ENCODE results near the gene PATE3.

PATE3 gene

DNA sequence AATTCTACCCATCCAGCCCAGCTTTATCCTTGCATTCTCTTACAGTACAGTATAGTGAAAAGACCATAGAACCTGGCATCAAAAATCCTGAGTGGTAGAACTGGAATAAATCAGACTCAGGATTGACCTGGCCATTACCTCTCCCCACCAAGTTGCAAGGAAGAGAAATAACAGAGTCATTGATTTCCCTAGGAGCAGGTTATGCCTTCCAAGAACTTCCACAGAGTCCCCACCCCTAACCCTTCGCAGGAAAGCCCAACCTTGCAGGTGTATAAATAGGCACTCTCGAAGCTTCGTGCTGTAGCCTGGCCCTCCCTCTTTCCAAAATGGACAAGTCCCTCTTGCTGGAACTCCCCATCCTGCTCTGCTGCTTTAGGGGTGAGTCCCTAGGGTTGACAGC, 41.9 kb upstream of the PATE3 start, which contains the start of gene PATE1:
Gene PATE1, plus strand, starts transcription at position 301 of the 400 bp plus-strand sequence. Its CDS starts 26 bp downstream, at position 327.
- H3K27me3 ChIP-seq (ENCODE audit: insufficient read depth, low read length, poor library complexity, severe bottlenecking): no peaks in the 10 kb centered on the region
- TF ChIP-seq, protein P1, sequence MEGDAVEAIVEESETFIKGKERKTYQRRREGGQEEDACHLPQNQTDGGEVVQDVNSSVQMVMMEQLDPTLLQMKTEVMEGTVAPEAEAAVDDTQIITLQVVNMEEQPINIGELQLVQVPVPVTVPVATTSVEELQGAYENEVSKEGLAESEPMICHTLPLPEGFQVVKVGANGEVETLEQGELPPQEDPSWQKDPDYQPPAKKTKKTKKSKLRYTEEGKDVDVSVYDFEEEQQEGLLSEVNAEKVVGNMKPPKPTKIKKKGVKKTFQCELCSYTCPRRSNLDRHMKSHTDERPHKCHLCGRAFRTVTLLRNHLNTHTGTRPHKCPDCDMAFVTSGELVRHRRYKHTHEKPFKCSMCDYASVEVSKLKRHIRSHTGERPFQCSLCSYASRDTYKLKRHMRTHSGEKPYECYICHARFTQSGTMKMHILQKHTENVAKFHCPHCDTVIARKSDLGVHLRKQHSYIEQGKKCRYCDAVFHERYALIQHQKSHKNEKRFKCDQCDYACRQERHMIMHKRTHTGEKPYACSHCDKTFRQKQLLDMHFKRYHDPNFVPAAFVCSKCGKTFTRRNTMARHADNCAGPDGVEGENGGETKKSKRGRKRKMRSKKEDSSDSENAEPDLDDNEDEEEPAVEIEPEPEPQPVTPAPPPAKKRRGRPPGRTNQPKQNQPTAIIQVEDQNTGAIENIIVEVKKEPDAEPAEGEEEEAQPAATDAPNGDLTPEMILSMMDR (conservative IDR thresholded peaks at IDR 0.05; ENCODE audit: low read length): no peak
- TF ChIP-seq EZH2phosphoT487 (IDR thresholded peaks at IDR 0.05; ENCODE audit: borderline replicate concordance): no peak
- H3F3A ChIP-seq (ENCODE audit: low read depth): no peaks in the 10 kb centered on the region
- H3K4me1 ChIP-seq (ENCODE audit: insufficient read depth, low read length, poor library complexity, severe bottlenecking): no peaks in the 10 kb centered on the region
- H4K20me1 ChIP-seq (ENCODE audit: insufficient read depth, low read length, poor library complexity, severe bottlenecking): no peaks in the 10 kb centered on the region
- no peak within 1 kb of the TSS for H2AFZ ChIP-seq (ENCODE audit: low read length)
- H3K9ac ChIP-seq (ENCODE audit: low read depth, low read length, poor library complexity, severe bottlenecking): no peak within 1 kb of the TSS
- H3K9me2 ChIP-seq (replicated peaks; ENCODE audit: low read depth, low read length): no peaks in the 10 kb centered on the region
- no peak within 1 kb of the TSS for H3K4me2 ChIP-seq (ENCODE audit: low read depth, low read length, poor library complexity, severe bottlenecking)
- H3K79me2 ChIP-seq (ENCODE audit: insufficient read depth, low read length): no peaks in the 10 kb centered on the region
- H3K4me3 ChIP-seq (ENCODE audit: low read length, poor library complexity, severe bottlenecking): no peak within 1 kb of the TSS
- no peaks in the 10 kb centered on the region for H3K36me3 ChIP-seq (ENCODE audit: insufficient read depth, low read length)
- H3K9me3 ChIP-seq (ENCODE audit: insufficient read depth, low read depth, low read length): no peaks in the 10 kb centered on the region

DNA sequence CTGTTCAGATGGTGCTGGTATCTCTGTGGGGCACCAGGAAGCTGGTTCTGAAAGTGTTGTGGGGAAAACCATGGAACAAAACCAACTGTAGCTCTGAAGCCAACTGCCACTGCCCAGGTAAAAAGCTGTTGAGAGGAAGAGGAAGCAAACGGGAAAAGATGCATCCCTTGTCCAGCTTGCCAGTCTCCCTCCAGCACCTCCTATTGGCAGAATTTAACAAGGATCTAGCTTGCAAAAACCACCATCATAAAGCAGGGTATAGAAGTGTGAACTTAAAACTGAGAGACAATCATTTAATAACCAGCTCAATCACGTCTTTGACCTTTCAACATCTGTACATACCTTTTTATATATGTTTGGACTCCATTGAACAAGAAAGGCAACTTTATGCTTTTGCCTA, 37.3 kb upstream of the PATE3 start:
- no peaks in the 10 kb centered on the region for H3K36me3 ChIP-seq (ENCODE audit: insufficient read depth, low read length)
- TF ChIP-seq, protein P1 (conservative IDR thresholded peaks at IDR 0.05; ENCODE audit: low read length): no peak; the same call in 1 of the 2 replicates
- TF ChIP-seq EZH2phosphoT487 (IDR thresholded peaks at IDR 0.05; ENCODE audit: borderline replicate concordance): no peak
- no peaks in the 10 kb centered on the region for H3K27me3 ChIP-seq (ENCODE audit: insufficient read depth, low read length, poor library complexity, severe bottlenecking)
- H2AFZ ChIP-seq (ENCODE audit: low read length): no peak overlapping the region
- no peak overlapping the region for H3K4me2 ChIP-seq (ENCODE audit: low read depth, low read length, poor library complexity, severe bottlenecking)
- no peaks in the 10 kb centered on the region for H3K4me1 ChIP-seq (ENCODE audit: insufficient read depth, low read length, poor library complexity, severe bottlenecking)
- H3F3A ChIP-seq (ENCODE audit: low read depth): no peaks in the 10 kb centered on the region
- no peak overlapping the region for H3K4me3 ChIP-seq (ENCODE audit: low read length, poor library complexity, severe bottlenecking)
- H3K9me2 ChIP-seq (replicated peaks; ENCODE audit: low read depth, low read length): no peaks in the 10 kb centered on the region
- no peaks in the 10 kb centered on the region for H3K9me3 ChIP-seq (ENCODE audit: insufficient read depth, low read depth, low read length)
- H4K20me1 ChIP-seq (ENCODE audit: insufficient read depth, low read length, poor library complexity, severe bottlenecking): no peaks in the 10 kb centered on the region
- H3K79me2 ChIP-seq (ENCODE audit: insufficient read depth, low read length): no peaks in the 10 kb centered on the region
- H3K9ac ChIP-seq (ENCODE audit: low read depth, low read length, poor library complexity, severe bottlenecking): no peak overlapping the region

DNA sequence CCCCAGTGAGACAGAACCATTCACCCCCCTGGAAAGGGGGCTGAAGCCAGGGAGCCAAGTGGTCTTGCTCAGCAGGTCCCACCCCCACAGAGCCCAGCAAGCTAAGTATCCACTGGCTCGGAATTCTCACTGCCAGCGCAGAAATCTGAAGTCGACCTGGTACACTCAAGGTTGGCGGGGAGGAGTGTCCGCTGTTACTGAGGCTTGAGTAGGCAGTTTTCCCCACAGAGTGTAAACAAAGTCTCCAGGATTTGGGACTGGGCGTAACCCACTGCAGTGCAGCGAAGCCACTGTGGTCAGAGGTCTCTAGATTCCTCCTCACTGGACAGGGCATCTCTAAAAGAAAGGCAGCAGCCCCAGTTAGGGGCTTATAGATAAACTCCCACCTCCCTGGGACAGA, 31.9 kb upstream of the PATE3 start:
- TF ChIP-seq, protein P1 (conservative IDR thresholded peaks at IDR 0.05; ENCODE audit: low read length): no peak
- no peak for TF ChIP-seq EZH2phosphoT487 (IDR thresholded peaks at IDR 0.05; ENCODE audit: borderline replicate concordance)
- no peaks in the 10 kb centered on the region for H3K9me2 ChIP-seq (replicated peaks; ENCODE audit: low read depth, low read length)
- no peaks in the 10 kb centered on the region for H3K4me1 ChIP-seq (ENCODE audit: insufficient read depth, low read length, poor library complexity, severe bottlenecking)
- no peak overlapping the region for H3K4me2 ChIP-seq (ENCODE audit: low read depth, low read length, poor library complexity, severe bottlenecking)
- H3K9me3 ChIP-seq (ENCODE audit: insufficient read depth, low read depth, low read length): no peaks in the 10 kb centered on the region
- H3F3A ChIP-seq (ENCODE audit: low read depth): no peaks in the 10 kb centered on the region
- no peaks in the 10 kb centered on the region for H3K79me2 ChIP-seq (ENCODE audit: insufficient read depth, low read length)
- H2AFZ ChIP-seq (ENCODE audit: low read length): no peak overlapping the region
- H4K20me1 ChIP-seq (ENCODE audit: insufficient read depth, low read length, poor library complexity, severe bottlenecking): no peaks in the 10 kb centered on the region
- H3K4me3 ChIP-seq (ENCODE audit: low read length, poor library complexity, severe bottlenecking): no peak overlapping the region
- H3K9ac ChIP-seq (ENCODE audit: low read depth, low read length, poor library complexity, severe bottlenecking): no peak overlapping the region
- no peaks in the 10 kb centered on the region for H3K27me3 ChIP-seq (ENCODE audit: insufficient read depth, low read length, poor library complexity, severe bottlenecking)
- H3K36me3 ChIP-seq (ENCODE audit: insufficient read depth, low read length): no peaks in the 10 kb centered on the region

Data from Loucy (cell line).